IPS-18a (cell line): ENCODE measurements around the gene TBRG1.

Experiments used
- H3K27ac ChIP-seq: one replicate; pipeline ENCODE4 v1.5.1; 2013; ENCODE audit warnings: low read length
- H3K27me3 ChIP-seq: one replicate; pipeline ENCODE4 v1.6.1; 2013; ENCODE audit warnings: mild to moderate bottlenecking, low read length; ENCODE audit not compliant: control insufficient read depth, insufficient read depth
- H3K36me3 ChIP-seq: one replicate; pipeline ENCODE4 v1.6.1; 2013; ENCODE audit warnings: low read depth, low read length; ENCODE audit not compliant: control insufficient read depth
- H3K4me1 ChIP-seq: one replicate; pipeline ENCODE4 v1.6.1; 2013; ENCODE audit warnings: low read depth, low read length; ENCODE audit not compliant: control insufficient read depth
- H3K4me3 ChIP-seq: one replicate; pipeline ENCODE4 v1.5.1; 2013; ENCODE audit warnings: low read length
- H3K9ac ChIP-seq: one replicate; pipeline ENCODE4 v1.6.1; 2013; ENCODE audit warnings: mild to moderate bottlenecking, low read length, moderate library complexity
- H3K9me3 ChIP-seq: one replicate; pipeline ENCODE4 v1.6.1; 2013; ENCODE audit warnings: low read depth, low read length; ENCODE audit not compliant: control insufficient read depth

Gene TBRG1

GRCh38 chr11:124643605-124644425, 21.2 kb downstream of the TBRG1 start:
- Histone ChIP-seq H3K9me3 (no peaks in the 10 kb centered on the region), H3K9ac (no peak overlapping the region), H3K27ac (no peak overlapping the region), H3K4me1 (peaks cover 6% of the 10 kb centered on the region), H3K27me3 (no peaks in the 10 kb centered on the region), H3K4me3 (no peak overlapping the region), H3K36me3 (no peaks in the 10 kb centered on the region)

- no peak overlapping the region for H3K27ac ChIP-seq
- H3K9ac ChIP-seq = no peak overlapping the region
- peak overlapping the region; percentile 40 for H3K4me3 ChIP-seq
- H3K4me1 ChIP-seq = peaks cover 6% of the 10 kb centered on the region
- no peaks in the 10 kb centered on the region for H3K9me3 ChIP-seq
- no peaks in the 10 kb centered on the region for H3K36me3 ChIP-seq
- H3K27me3 ChIP-seq = no peaks in the 10 kb centered on the region
Observed at GRCh38 chr11:124644426-124645280, 22.0 kb downstream of the TBRG1 start.

GRCh38 chr11:124646148-124646547, 23.5 kb downstream of the TBRG1 start:
- peaks cover 6% of the 10 kb centered on the region for H3K4me1 ChIP-seq
- H3K9me3 ChIP-seq = no peaks in the 10 kb centered on the region
- H3K36me3 ChIP-seq = no peaks in the 10 kb centered on the region
- no peak overlapping the region for H3K27ac ChIP-seq
- no peak overlapping the region for H3K4me3 ChIP-seq
- H3K27me3 ChIP-seq = no peaks in the 10 kb centered on the region
- H3K9ac ChIP-seq = no peak overlapping the region

GRCh38 chr11:124648610-124649009, 25.9 kb downstream of the TBRG1 start:
- Histone ChIP-seq H3K36me3 (no peaks in the 10 kb centered on the region), H3K9me3 (no peaks in the 10 kb centered on the region), H3K27me3 (no peaks in the 10 kb centered on the region)

DNA sequence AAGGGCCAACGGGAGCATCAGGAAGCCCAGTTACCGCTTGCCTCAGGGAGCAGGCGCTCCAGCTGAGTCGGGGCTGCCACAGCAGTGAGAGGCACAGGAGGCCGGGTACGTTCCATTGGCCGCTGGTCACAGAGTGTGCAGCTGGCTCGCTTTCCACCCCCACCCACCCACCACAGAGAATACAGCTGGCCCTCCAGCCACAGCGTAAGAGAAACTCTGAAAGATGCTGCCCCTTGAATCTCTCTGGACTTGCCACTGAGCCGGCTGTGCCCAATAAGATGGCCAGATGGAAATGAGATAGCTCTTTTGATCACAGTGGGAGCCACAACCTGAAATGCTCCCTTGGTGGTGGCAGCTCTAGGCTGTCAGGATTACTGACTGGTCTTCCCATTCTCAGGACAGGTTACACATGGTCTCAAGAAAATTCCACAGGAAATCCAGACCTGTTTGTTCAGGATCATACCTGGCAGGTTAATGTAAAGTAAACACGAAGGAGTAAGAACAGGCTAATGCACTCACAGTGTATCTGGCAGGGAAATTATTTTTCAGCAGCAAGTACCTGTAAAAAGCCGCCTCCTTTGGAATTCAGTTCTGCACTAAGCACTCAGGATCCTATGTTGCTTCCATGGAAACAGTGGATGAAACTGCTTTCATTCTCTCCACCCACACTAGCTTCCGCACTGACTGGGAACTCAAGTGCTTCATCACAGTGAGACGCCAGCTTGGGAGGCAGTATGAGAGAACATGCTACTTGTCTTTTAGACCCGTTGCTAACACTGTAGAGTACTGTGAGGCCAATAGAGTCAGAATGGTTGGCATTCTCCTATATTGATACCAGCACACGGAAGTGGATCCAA, 34.3 kb downstream of the TBRG1 start:
- no peak overlapping the region for H3K9ac ChIP-seq
- peak overlapping the region; percentile 25 for H3K4me3 ChIP-seq
- peaks cover 10% of the 10 kb centered on the region for H3K27me3 ChIP-seq
- no peaks in the 10 kb centered on the region for H3K36me3 ChIP-seq
- no peaks in the 10 kb centered on the region for H3K9me3 ChIP-seq
- peaks cover 22% of the 10 kb centered on the region for H3K4me1 ChIP-seq
- no peak overlapping the region for H3K27ac ChIP-seq

More at GRCh38 chr11:124648610-124649009, 25.9 kb downstream of the TBRG1 start:
- Histone ChIP-seq H3K4me3 (no peak overlapping the region), H3K9ac (no peak overlapping the region), H3K27ac (no peak overlapping the region), H3K4me1 (peaks cover 6% of the 10 kb centered on the region)

- no peak overlapping the region for H3K4me3 ChIP-seq
- H3K9me3 ChIP-seq = no peaks in the 10 kb centered on the region
- peaks cover 22% of the 10 kb centered on the region for H3K4me1 ChIP-seq
- no peak overlapping the region for H3K9ac ChIP-seq
- peaks cover 10% of the 10 kb centered on the region for H3K27me3 ChIP-seq
- H3K36me3 ChIP-seq = no peaks in the 10 kb centered on the region
- no peak overlapping the region for H3K27ac ChIP-seq
Observed at GRCh38 chr11:124657904-124658303, 35.2 kb downstream of the TBRG1 start.

GRCh38 chr11:124658501-124658900, 35.8 kb downstream of the TBRG1 start:
- Histone ChIP-seq H3K4me3 (no peak overlapping the region), H3K9ac (no peak overlapping the region), H3K36me3 (no peaks in the 10 kb centered on the region), H3K27me3 (peaks cover 10% of the 10 kb centered on the region), H3K27ac (no peak overlapping the region), H3K9me3 (no peaks in the 10 kb centered on the region), H3K4me1 (peaks cover 22% of the 10 kb centered on the region)

GRCh38 chr11:124658986-124659385, 36.3 kb downstream of the TBRG1 start:
- no peaks in the 10 kb centered on the region for H3K36me3 ChIP-seq
- peaks cover 10% of the 10 kb centered on the region for H3K27me3 ChIP-seq
- H3K9ac ChIP-seq = no peak overlapping the region
- H3K9me3 ChIP-seq = no peaks in the 10 kb centered on the region
- no peak overlapping the region for H3K4me3 ChIP-seq
- no peak overlapping the region for H3K27ac ChIP-seq
- peaks cover 22% of the 10 kb centered on the region for H3K4me1 ChIP-seq

DNA sequence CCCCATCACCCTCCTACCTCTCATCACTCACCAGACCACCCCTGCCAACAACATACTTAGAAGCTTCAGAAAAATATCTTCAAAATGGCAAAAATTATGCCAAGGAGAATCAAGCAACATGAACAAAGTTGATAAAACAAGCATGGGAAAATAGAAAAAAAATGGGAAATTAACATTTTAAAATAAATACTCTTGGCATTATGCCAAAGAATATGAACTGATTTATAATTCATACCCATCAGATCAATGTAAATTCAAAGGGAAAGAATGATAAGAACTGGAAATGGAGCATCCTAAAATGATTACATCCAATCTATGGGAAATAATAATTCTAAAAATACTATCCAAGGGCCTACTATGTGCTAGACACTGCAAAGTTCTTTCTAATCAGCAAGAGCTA, 38.9 kb downstream of the TBRG1 start:
- H3K9ac ChIP-seq = no peak overlapping the region
- no peak overlapping the region for H3K27ac ChIP-seq
- peaks cover 19% of the 10 kb centered on the region for H3K4me1 ChIP-seq
- H3K27me3 ChIP-seq = peaks cover 5% of the 10 kb centered on the region
- no peaks in the 10 kb centered on the region for H3K36me3 ChIP-seq
- no peaks in the 10 kb centered on the region for H3K9me3 ChIP-seq
- H3K4me3 ChIP-seq = no peak overlapping the region

DNA sequence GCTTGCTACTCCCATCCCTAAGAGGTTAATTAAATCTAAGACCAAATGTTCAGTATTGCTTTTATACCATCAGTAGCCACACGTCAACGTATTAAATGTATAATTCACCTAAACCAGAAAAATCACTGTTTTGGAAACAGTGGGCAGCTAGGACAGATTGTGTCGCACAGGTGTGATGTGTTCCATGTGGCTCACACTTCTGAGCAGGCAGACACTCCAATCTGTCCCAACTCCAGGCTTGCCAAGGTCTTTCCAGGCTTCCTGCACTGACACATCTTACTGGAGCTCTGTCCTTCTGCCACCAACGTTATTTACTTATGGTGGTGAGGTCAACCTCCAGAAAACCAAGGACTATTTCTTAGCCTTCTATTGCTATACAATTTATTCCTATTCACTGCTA, 39.4 kb downstream of the TBRG1 start:
- H3K27ac ChIP-seq = no peak overlapping the region
- no peak overlapping the region for H3K9ac ChIP-seq
- peaks cover 7% of the 10 kb centered on the region for H3K27me3 ChIP-seq
- H3K9me3 ChIP-seq = no peaks in the 10 kb centered on the region
- H3K4me1 ChIP-seq = peaks cover 15% of the 10 kb centered on the region
- no peaks in the 10 kb centered on the region for H3K36me3 ChIP-seq
- no peak overlapping the region for H3K4me3 ChIP-seq

DNA sequence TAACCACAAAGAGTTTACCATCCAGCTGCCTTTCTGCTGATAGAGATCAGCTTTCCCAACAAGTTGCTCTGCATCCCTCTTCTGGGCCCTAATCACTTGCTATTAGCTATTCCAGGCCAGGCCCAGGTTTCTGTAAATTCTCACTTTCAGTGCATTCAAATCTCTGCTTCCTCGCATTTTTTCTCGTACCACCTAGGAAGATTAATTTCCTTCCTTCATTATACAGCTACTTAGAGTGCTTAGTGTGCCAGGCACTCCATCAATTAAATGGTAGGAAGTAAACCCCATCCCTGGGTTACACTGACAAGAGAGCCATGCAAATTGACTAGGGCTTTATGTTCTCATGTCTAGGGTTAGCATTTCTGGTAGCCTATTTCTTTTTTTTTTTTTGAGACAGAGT, 41.2 kb downstream of the TBRG1 start:
- H3K36me3 ChIP-seq = no peaks in the 10 kb centered on the region
- H3K9ac ChIP-seq = no peak overlapping the region
- H3K27ac ChIP-seq = no peak overlapping the region
- H3K27me3 ChIP-seq = peaks cover 7% of the 10 kb centered on the region
- no peak overlapping the region for H3K4me3 ChIP-seq
- H3K4me1 ChIP-seq = no peaks in the 10 kb centered on the region
- H3K9me3 ChIP-seq = no peaks in the 10 kb centered on the region
